Spleen (tissue), 11 donors: ENCODE data around the gene SLC16A8. TPM values are rescaled to one million over a fixed set of nuclear protein-coding genes. Genes with fewer than 3 reads are reported as not detected.

ENCODE experiments used
- DNase-seq: peaks from one replicate; pipeline ENCODE4 v3.0.0-alpha.2; 2020
- H3K27ac ChIP-seq, 8 donors: fragments of 200-600 bp; sonication (generic) in 7 of 8; 1 replicate in 4 of 8; 2 replicates in 4 of 8; pipeline versions ENCODE4 v1.5.0 to v1.8.0; 2016 to 2021; ENCODE audit warnings: inconsistent platforms in 4 of 8, mild to moderate bottlenecking in 4 of 8, moderate library complexity in 1 of 8
- H3K27me3 ChIP-seq, 7 donors: fragments of 200-600 bp; sonication (generic) in 6 of 7; replicated peaks in 1 of 7; 1 replicate in 4 of 7; 2 replicates in 3 of 7; pipeline versions ENCODE4 v1.5.0 to v1.8.0; 2016 to 2021; ENCODE audit warnings: inconsistent platforms in 3 of 7, mild to moderate bottlenecking in 1 of 7
- H3K36me3 ChIP-seq, 6 donors: fragments of 200-600 bp; sonication (generic) in 5 of 6; 1 replicate in 4 of 6; 2 replicates in 2 of 6; pipeline versions ENCODE4 v1.5.0 to v1.8.0; 2016 to 2021; ENCODE audit warnings: inconsistent platforms in 2 of 6
- H3K4me1 ChIP-seq, 6 donors: fragments of 200-600 bp; sonication (generic) in 5 of 6; 1 replicate in 3 of 6; 2 replicates in 3 of 6; pipeline versions ENCODE4 v1.5.0 to v1.8.0; 2016 to 2021; ENCODE audit warnings: inconsistent platforms in 3 of 6
- H3K4me3 ChIP-seq, 8 donors: fragments of 200-600 bp; sonication (generic) in 7 of 8; 1 replicate in 4 of 8; 2 replicates in 4 of 8; pipeline versions ENCODE4 v1.5.0 to v1.8.0; 2016 to 2021; ENCODE audit warnings: inconsistent platforms in 4 of 8, mild to moderate bottlenecking in 4 of 8, moderate library complexity in 2 of 8
- H3K9me3 ChIP-seq, 8 donors: fragments of 200-600 bp; sonication (generic) in 7 of 8; 1 replicate in 4 of 8; 2 replicates in 4 of 8; pipeline versions ENCODE4 v1.5.0 to v1.8.0; 2016 to 2021; ENCODE audit warnings: inconsistent platforms in 4 of 8
- CTCF ChIP-seq, 11 experiments: fragments of 200-600 bp in 7 of 11; fragments of 450-650 bp in 4 of 11; sonication (generic) in 4 of 11; IDR thresholded peaks in 8 of 11; conservative IDR thresholded peaks in 3 of 11; 1 replicate in 7 of 11; 2 replicates in 4 of 11; pipeline versions ENCODE4 v1.4.0 to v1.8.0; 2016 to 2021; ENCODE audit warnings: antibody characterized with exemption in 11 of 11, inconsistent platforms in 4 of 11, mild to moderate bottlenecking in 1 of 11
- POLR2A ChIP-seq, 3 donors: fragments of 450-650 bp; IDR thresholded peaks; one replicate each; pipeline ENCODE4 v1.5.1; 2017; ENCODE audit warnings: antibody characterized with exemption in 3 of 3, mild to moderate bottlenecking in 1 of 3
- POLR2AphosphoS5 ChIP-seq, 3 donors: sonication (generic); formaldehyde crosslinking; IDR thresholded peaks; one replicate each; pipeline ENCODE4 v1.5.1; 2017; ENCODE audit warnings: antibody characterized with exemption in 3 of 3
- WGBS, 5 donors: extraction: QIAGEN DNeasy Blood & Tissue Kit in 3 of 5; methylation state at CpG; one replicate each; pipeline versions ENCODE4 v1.1.5 to v1.1.7; 2013 to 2018; 5-methylcytosine and 5-hydroxymethylcytosine counted together
- intact Hi-C: fragments of 100-400 bp; cut with DNase I; formaldehyde crosslinking; loops from one replicate; pipeline ENCODE4 v1.15.0; 2023; ENCODE audit warnings: low total_unique reads
- polyA plus RNA-seq, 3 donors: library from polyadenylated mRNA; stranded (reverse); fragments of 200-250 nt; gene quantifications; one replicate each; pipeline ENCODE4 v1.2.1, GENCODE V29; 2013
- total RNA-seq, 7 donors: library from RNA; depleted of rRNA in 3 of 7; stranded (reverse); fragments of >200 nt in 3 of 7; fragmentation: NEBNext Ultra II Directional in 4 of 7; extraction: Animal tissue kit (Norgen Biotek cat#: 25700) in 4 of 7; gene quantifications; one replicate each; pipeline versions ENCODE4 v1.1.0 to v1.2.1, GENCODE V29; 2016 to 2021
- donor health status: healthy with polysubstance abuse.
- donor health status: DM: no; HTN: no; CAD: no; lungs with moderate emphysema.
- donor health status: DM: no; HTN: no; CAD: no.
- donor health status: Bipolar disorder and iron deficiency.
- donor health status: healthy.
- donor health status: DM: no; HTN: no; CAD: no.
- donor health status: DM: yes; HTN: yes; CAD: no.

The SLC16A8 gene
- total and polyA plus RNA-seq, 10 donors, result 0.22 to 1.2 (median 0.68) TPM; not detected in 4

- Histone ChIP-seq H3K27me3 (no peaks in the 10 kb centered on the region), H3K27ac (no peak overlapping the region), H3K4me3 (no peak overlapping the region), H3K4me1 (peaks cover 0 to 9% (median 7%) of the 10 kb centered on the region in 6 donors), H3K9me3 (no peaks in the 10 kb centered on the region), H3K36me3 (peaks cover 0 to 30% (median 8%) of the 10 kb centered on the region in 6 donors)
- intact Hi-C loops, result loop anchor here (5.0 kb wide), 1 partner anchor 240 kb away; no protein-coding TSS in a partner anchor
- DNase-seq, result no peak
- 90 to 97% (median 95%) methylated on average over 3 to 22 of the region's 22 CpGs for WGBS, 5 donors
- TF ChIP-seq POLR2A (IDR thresholded peaks at IDR 0.05) (no peak), CTCF (IDR thresholded peaks at IDR 0.05 in 8 of 11, conservative IDR thresholded peaks at IDR 0.05 in 3 of 11) (no peak), POLR2AphosphoS5 (IDR thresholded peaks at IDR 0.05) (no peak)
Measured at GRCh38 chr22:38112381-38112780, 28.4 kb upstream of the SLC16A8 start.

GRCh38 chr22:38111925-38112355 is 28.0 kb upstream of the SLC16A8 start:
- H3K27me3 ChIP-seq, result no peaks in the 10 kb centered on the region
- TF ChIP-seq POLR2A (IDR thresholded peaks at IDR 0.05) (no peak), CTCF (IDR thresholded peaks at IDR 0.05 in 8 of 11, conservative IDR thresholded peaks at IDR 0.05 in 3 of 11) (no peak), POLR2AphosphoS5 (IDR thresholded peaks at IDR 0.05) (no peak)
- H3K27ac ChIP-seq, result no peak overlapping the region
- peaks cover 0 to 30% (median 8%) of the 10 kb centered on the region in 6 donors for H3K36me3 ChIP-seq
- WGBS, 5 donors, result 88 to 95% (median 89%) methylated on average over 5 to 11 of the region's 11 CpGs
- DNase-seq, result peak; percentile 61
- intact Hi-C loops, result loop anchor here (5.0 kb wide), 1 partner anchor 240 kb away; no protein-coding TSS in a partner anchor
- H3K9me3 ChIP-seq, result no peaks in the 10 kb centered on the region
- no peak overlapping the region for H3K4me3 ChIP-seq
- peaks cover 0 to 9% (median 7%) of the 10 kb centered on the region in 6 donors for H3K4me1 ChIP-seq

GRCh38 chr22:38110863-38111852 is 27.2 kb upstream of the SLC16A8 start:
- WGBS, 5 donors, result 85 to 95% (median 92%) methylated on average over 19 to 30 of the region's 30 CpGs
- intact Hi-C loops, result loop anchor here (5.0 kb wide), 1 partner anchor 241 kb away; no protein-coding TSS in a partner anchor
- peaks cover 0 to 9% (median 7%) of the 10 kb centered on the region in 6 donors for H3K4me1 ChIP-seq
- no peak overlapping the region for H3K4me3 ChIP-seq
- H3K36me3 ChIP-seq, result peaks cover 0 to 30% (median 8%) of the 10 kb centered on the region in 6 donors
- H3K27ac ChIP-seq, result no peak overlapping the region
- no peaks in the 10 kb centered on the region for H3K9me3 ChIP-seq
- DNase-seq, result no peak
- TF ChIP-seq CTCF (IDR thresholded peaks at IDR 0.05 in 8 of 11, conservative IDR thresholded peaks at IDR 0.05 in 3 of 11), result no peak
- TF ChIP-seq POLR2A (IDR thresholded peaks at IDR 0.05), result no peak
- TF ChIP-seq POLR2AphosphoS5 (IDR thresholded peaks at IDR 0.05), result no peak
- no peaks in the 10 kb centered on the region for H3K27me3 ChIP-seq
